ENCODE results near the gene PLCG2. TPM values are rescaled to one million over a fixed set of nuclear protein-coding genes. Genes with fewer than 3 reads are reported as not detected.
"Not testable (repeated sequence)": the region's sequence is repeated elsewhere in the genome, so short reads cannot be mapped to it uniquely, and the experiment has no call there.

PLCG2 gene
- total RNA-seq, 1 donor from 2014 or later: 5.7 TPM

DNA sequence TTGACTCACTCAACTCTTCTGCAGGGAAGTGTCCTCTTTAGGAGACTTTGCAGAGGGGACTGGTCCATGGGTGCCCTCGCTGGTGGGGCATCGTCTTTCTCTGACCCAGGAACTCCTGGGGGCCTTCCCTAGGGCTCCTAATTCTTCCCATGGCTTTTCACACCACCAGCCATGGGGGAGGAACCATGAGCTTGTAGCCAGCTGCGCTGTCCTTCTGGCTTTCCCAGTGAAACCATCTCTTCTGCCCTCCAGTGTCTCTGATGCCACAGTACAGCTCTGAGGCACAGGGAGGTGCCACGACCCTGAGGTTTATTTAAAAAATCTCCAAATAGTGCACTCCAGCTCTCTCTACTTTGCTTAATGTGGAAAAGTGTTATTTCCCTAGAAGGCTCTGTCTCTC lies 153.6 kb downstream of the PLCG2 start:
- H3K4me1 Mint-ChIP-seq: no peaks in the 10 kb centered on the region

DNA sequence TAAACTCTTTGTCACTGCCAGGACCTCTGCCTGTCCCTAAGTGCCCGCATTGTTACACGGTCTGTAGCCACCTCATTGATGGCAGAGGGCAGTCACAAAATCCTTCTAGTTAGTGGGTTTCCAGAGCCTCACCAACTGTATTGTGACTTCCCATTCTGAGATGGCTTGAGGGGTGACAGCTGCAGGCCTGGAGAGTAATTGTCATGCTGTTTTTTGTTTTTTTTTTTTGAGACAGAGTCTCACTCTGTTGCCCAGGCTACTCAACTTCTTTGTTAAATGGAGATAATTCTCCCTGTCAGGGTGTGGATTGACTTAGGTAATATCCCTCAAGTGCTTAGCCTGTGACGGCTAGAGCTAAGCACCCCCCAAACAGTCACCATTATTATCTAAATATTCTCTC lies 154.3 kb downstream of the PLCG2 start:
- no peak overlapping the region for H3K27ac Mint-ChIP-seq
- no peaks in the 10 kb centered on the region for H3K4me1 Mint-ChIP-seq
- no peaks in the 10 kb centered on the region for H3K9me3 Mint-ChIP-seq
- TF ChIP-seq, protein P1, sequence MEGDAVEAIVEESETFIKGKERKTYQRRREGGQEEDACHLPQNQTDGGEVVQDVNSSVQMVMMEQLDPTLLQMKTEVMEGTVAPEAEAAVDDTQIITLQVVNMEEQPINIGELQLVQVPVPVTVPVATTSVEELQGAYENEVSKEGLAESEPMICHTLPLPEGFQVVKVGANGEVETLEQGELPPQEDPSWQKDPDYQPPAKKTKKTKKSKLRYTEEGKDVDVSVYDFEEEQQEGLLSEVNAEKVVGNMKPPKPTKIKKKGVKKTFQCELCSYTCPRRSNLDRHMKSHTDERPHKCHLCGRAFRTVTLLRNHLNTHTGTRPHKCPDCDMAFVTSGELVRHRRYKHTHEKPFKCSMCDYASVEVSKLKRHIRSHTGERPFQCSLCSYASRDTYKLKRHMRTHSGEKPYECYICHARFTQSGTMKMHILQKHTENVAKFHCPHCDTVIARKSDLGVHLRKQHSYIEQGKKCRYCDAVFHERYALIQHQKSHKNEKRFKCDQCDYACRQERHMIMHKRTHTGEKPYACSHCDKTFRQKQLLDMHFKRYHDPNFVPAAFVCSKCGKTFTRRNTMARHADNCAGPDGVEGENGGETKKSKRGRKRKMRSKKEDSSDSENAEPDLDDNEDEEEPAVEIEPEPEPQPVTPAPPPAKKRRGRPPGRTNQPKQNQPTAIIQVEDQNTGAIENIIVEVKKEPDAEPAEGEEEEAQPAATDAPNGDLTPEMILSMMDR (IDR thresholded peaks at IDR 0.05; ENCODE audit: unreplicated experiment): no peak
- DNase-seq (ENCODE audit: low spot score in 2 of 2, unreplicated experiment in 2 of 2): no peak
- no peak overlapping the region for H3K4me3 Mint-ChIP-seq
- H3K36me3 Mint-ChIP-seq: no peaks in the 10 kb centered on the region
- H3K27me3 Mint-ChIP-seq (ENCODE audit: low read depth): peaks cover 3% of the 10 kb centered on the region

More for the DNA sequence above, 153.6 kb downstream of the PLCG2 start:
- TF ChIP-seq, protein P1 (IDR thresholded peaks at IDR 0.05; ENCODE audit: unreplicated experiment): no peak
- no peak overlapping the region for H3K4me3 Mint-ChIP-seq
- H3K36me3 Mint-ChIP-seq: no peaks in the 10 kb centered on the region
- H3K27ac Mint-ChIP-seq: no peak overlapping the region
- H3K9me3 Mint-ChIP-seq: no peaks in the 10 kb centered on the region
- DNase-seq (ENCODE audit: low spot score in 2 of 2, unreplicated experiment in 2 of 2): no peak
- peaks cover 3% of the 10 kb centered on the region for H3K27me3 Mint-ChIP-seq (ENCODE audit: low read depth)

DNA sequence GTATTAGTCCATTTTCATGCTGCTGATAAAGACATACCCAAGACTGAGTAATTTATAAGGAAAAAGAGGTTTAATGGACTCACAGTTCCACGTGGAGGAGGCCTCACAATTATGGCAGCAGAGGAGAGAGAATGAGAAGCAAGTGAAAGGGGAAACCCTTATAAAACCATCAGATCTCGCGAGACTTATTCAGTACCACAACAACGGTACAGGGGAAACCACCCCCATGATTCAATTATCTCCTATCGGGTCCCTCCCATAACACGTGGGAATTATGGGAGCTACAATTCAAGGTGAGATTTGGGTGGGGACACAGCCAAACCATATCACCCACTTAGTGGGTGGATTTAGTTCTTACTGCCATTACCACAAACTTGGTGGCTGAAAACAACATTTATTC lies 155.6 kb downstream of the PLCG2 start:
- not testable (repeated sequence) for H3K36me3 Mint-ChIP-seq; H3K9me3 Mint-ChIP-seq; H3K4me3 Mint-ChIP-seq; H3K4me1 Mint-ChIP-seq; H3K27me3 Mint-ChIP-seq (ENCODE audit: low read depth); DNase-seq (ENCODE audit: low spot score in 2 of 2, unreplicated experiment in 2 of 2); H3K27ac Mint-ChIP-seq

DNA sequence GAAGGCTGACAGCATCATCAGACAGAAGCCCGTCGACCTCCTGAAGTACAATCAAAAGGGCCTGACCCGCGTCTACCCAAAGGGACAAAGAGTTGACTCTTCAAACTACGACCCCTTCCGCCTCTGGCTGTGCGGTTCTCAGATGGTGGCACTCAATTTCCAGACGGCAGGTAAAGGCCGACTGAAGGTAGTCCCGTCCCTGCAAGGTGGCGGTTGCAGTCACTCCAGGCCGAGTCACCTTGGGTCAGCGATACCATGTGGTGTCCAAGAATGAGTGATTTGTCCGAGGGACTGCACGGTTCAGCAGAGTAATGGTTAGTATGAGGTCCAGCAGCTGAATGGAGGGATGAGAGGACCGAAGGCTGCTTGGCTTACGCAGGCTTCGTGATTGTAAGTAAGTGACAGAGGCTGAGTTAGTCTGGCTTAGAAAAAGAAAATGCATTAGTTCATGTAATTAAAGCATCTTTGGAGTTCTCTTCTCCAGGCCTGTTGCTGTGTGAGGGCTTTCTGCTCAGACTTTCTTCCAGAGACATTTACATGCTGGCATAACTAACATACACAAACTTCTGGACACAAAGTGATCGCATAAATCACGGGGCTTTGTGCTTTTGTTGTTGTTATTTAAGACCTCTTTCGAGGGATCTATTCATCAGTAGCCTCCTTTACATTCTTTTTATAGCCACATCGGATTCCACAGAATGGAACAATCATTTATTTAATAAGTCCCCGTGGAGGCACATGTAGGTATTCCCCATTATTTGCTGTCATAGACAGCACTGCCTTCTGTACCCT lies 157.3 kb downstream of the PLCG2 start:
- no peaks in the 10 kb centered on the region for H3K36me3 Mint-ChIP-seq
- TF ChIP-seq, protein P1 (IDR thresholded peaks at IDR 0.05; ENCODE audit: unreplicated experiment): no peak
- H3K27ac Mint-ChIP-seq: no peak overlapping the region
- no peak for DNase-seq (ENCODE audit: low spot score in 2 of 2, unreplicated experiment in 2 of 2)
- H3K27me3 Mint-ChIP-seq (ENCODE audit: low read depth): peaks cover 3% of the 10 kb centered on the region
- no peaks in the 10 kb centered on the region for H3K9me3 Mint-ChIP-seq
- H3K4me1 Mint-ChIP-seq: peaks cover 15% of the 10 kb centered on the region
- no peak overlapping the region for H3K4me3 Mint-ChIP-seq

DNA sequence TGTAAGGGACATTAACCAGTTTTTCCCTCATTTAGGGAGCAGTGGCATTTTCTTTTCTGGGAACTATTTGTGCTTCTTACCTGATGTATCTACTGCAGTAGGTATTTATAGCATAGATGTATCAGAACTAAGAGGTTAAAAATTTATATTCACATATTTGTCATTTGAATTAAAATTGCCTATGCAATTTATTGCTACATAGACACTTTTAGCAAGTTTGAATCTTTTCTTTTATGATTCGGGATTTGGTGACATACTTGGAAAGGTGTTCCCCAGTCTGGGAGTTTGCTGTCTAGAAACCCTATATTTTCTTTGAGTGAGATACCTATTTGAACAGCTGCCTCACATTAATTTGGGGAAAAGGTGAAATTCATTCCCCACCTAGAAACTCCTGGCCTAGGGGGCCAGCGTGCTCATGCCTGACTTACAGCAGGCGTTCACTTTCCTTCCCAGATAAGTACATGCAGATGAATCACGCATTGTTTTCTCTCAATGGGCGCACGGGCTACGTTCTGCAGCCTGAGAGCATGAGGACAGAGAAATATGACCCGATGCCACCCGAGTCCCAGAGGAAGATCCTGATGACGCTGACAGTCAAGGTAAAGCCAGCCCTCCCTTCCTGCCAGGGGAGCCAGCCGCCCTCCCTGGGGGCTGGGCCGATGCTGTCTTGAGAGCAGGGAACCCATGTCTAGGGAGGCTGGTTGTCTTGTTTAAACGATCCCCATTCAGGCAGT lies 158.4 kb downstream of the PLCG2 start:
- Mint-ChIP-seq H3K4me3 (no peak overlapping the region), H3K4me1 (peaks cover 15% of the 10 kb centered on the region), H3K27ac (no peak overlapping the region), H3K9me3 (no peaks in the 10 kb centered on the region), H3K36me3 (no peaks in the 10 kb centered on the region), H3K27me3 (ENCODE audit: low read depth) (peaks cover 3% of the 10 kb centered on the region)
- TF ChIP-seq, protein P1 (IDR thresholded peaks at IDR 0.05; ENCODE audit: unreplicated experiment): no peak
- DNase-seq (ENCODE audit: low spot score in 2 of 2, unreplicated experiment in 2 of 2): no peak

Data from mesothelial cell of epicardium (in vitro differentiated cells).